HFFc6 (cell line): Measurements from ENCODE around the gene NAA60. TPM values are rescaled to one million over a fixed set of nuclear protein-coding genes. Genes with fewer than 3 reads are reported as not detected.

Experiments
- DNase-seq: peaks from one replicate; pipeline ENCODE4 v3.0.0-alpha.2; 2018
- H3K27ac Mint-ChIP-seq: 2 replicates; pipeline ENCODE4 v1.8.0; 2020; ENCODE audit warnings: mild to moderate bottlenecking, mixed read lengths
- H3K27me3 Mint-ChIP-seq: 2 replicates; pipeline ENCODE4 v1.8.0; 2021; ENCODE audit warnings: mild to moderate bottlenecking, moderate library complexity, mixed read lengths; ENCODE audit not compliant: insufficient read depth
- H3K36me3 Mint-ChIP-seq: 2 replicates; pipeline ENCODE4 v1.8.0; 2021; ENCODE audit warnings: low read depth, mixed read lengths
- H3K4me1 Mint-ChIP-seq: 2 replicates; pipeline ENCODE4 v1.8.0; 2020; ENCODE audit warnings: low read depth, mixed read lengths
- H3K4me3 Mint-ChIP-seq: 2 replicates; pipeline ENCODE4 v1.8.0; 2020; ENCODE audit warnings: mild to moderate bottlenecking, moderate library complexity, mixed read lengths
- H3K9me3 Mint-ChIP-seq: 2 replicates; pipeline ENCODE4 v1.8.0; 2020; ENCODE audit warnings: mild to moderate bottlenecking, mixed read lengths
- CTCF ChIP-seq: fragments of 200-600 bp; sonication (generic); IDR thresholded peaks from 2 replicates; pipeline ENCODE4 v1.5.0; 2021; ENCODE audit warnings: antibody characterized with exemption, mild to moderate bottlenecking
- total RNA-seq, 6 experiments: library from RNA; stranded (reverse); fragmentation: NEBNext Ultra II Directional; extraction: Animal tissue kit (Norgen Biotek cat#: 25700); gene quantifications; 2 replicates in 1 of 6; 3 replicates in 5 of 6; pipeline ENCODE4 v1.2.3, GENCODE V29; 2021

The NAA60 gene
- total RNA-seq, 6 experiments from 2014 or later = 30.7 to 44.6 (median 34.6) TPM

- Mint-ChIP-seq H3K27ac (no peak overlapping the region), H3K4me1 (peaks cover 10% of the 10 kb centered on the region), H3K9me3 (no peaks in the 10 kb centered on the region), H3K4me3 (no peak overlapping the region), H3K36me3 (peaks cover 35% of the 10 kb centered on the region), H3K27me3 (no peaks in the 10 kb centered on the region; the same call in 1 of the 2 replicates)
- no peak for TF ChIP-seq CTCF
- no peak for DNase-seq
Measured at GRCh38 chr16:3509470-3509928, 66.0 kb downstream of the NAA60 start.

DNA sequence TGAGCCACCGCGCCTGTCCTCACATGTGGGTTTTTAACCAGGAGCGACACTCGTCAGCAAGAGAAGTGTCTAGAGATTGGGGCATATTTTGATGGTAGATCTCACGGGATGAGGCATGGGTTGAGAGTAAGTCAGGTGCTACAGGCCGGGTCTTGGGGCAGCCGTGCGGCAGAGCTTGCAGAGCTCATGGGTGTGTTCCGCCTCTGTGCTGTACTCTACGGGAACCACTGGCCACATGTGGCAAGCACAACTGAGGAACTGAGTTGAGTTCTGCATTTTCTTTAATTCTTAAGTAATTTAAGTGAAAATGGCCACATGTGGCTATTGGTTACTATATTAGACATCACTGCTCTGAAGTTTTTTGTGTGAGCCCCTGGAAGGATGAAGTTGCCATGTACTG, 66.9 kb downstream of the NAA60 start:
- H3K36me3 Mint-ChIP-seq = peaks cover 41% of the 10 kb centered on the region
- DNase-seq = no peak
- no peak overlapping the region for H3K27ac Mint-ChIP-seq
- H3K9me3 Mint-ChIP-seq = no peaks in the 10 kb centered on the region
- no peaks in the 10 kb centered on the region; the same call in none of the 2 replicates for H3K27me3 Mint-ChIP-seq
- TF ChIP-seq CTCF = no peak
- peaks cover 17% of the 10 kb centered on the region for H3K4me1 Mint-ChIP-seq
- no peak overlapping the region for H3K4me3 Mint-ChIP-seq

- peaks cover 17% of the 10 kb centered on the region for H3K4me1 Mint-ChIP-seq
- TF ChIP-seq CTCF = no peak
Measured at GRCh38 chr16:3511286-3512180, 68.1 kb downstream of the NAA60 start.

GRCh38 chr16:3513892-3514583, 70.6 kb downstream of the NAA60 start:
- Mint-ChIP-seq H3K36me3 (peaks cover 35% of the 10 kb centered on the region), H3K27me3 (no peaks in the 10 kb centered on the region; the same call in none of the 2 replicates), H3K27ac (peak overlapping the region; percentile 69), H3K4me3 (no peak overlapping the region), H3K4me1 (peaks cover 17% of the 10 kb centered on the region), H3K9me3 (no peaks in the 10 kb centered on the region)
- DNase-seq = no peak
- TF ChIP-seq CTCF = no peak

More at GRCh38 chr16:3511286-3512180, 68.1 kb downstream of the NAA60 start:
- Mint-ChIP-seq H3K4me3 (no peak overlapping the region), H3K9me3 (no peaks in the 10 kb centered on the region), H3K36me3 (peaks cover 34% of the 10 kb centered on the region), H3K27me3 (no peaks in the 10 kb centered on the region; the same call in none of the 2 replicates), H3K27ac (no peak overlapping the region)
- no peak for DNase-seq

DNA sequence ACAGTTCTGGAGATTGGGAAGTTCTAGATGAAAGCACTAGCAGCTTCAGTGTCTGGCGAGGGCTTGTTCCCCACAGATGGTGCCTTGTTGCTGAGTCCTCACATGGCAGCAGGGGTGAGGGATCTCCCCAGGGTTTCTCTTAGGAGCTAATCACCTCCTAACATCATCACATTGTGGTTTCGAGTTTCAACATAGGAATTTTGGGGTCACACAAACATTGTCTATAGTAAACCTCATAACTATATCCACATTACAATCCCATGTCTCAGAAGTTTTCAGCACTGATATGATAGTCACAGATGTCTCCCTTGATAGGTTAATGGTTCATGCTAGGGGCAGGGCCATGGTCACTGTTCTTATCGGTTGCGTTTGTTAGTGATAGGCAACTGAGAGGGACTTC, 71.1 kb downstream of the NAA60 start:
- DNase-seq = peak; percentile 83
- H3K27me3 Mint-ChIP-seq = no peaks in the 10 kb centered on the region; the same call in none of the 2 replicates
- H3K27ac Mint-ChIP-seq = peak overlapping the region; percentile 69
- TF ChIP-seq CTCF = no peak
- H3K36me3 Mint-ChIP-seq = peaks cover 40% of the 10 kb centered on the region
- peaks cover 22% of the 10 kb centered on the region for H3K4me1 Mint-ChIP-seq
- H3K4me3 Mint-ChIP-seq = no peak overlapping the region
- H3K9me3 Mint-ChIP-seq = no peaks in the 10 kb centered on the region
